ENCODE data around the gene USP9X.
"Not testable (repeated sequence)": the region's sequence is repeated elsewhere in the genome, so short reads cannot be mapped to it uniquely, and the experiment has no call there.

Gene USP9X

GRCh38 chrX:41108463-41109205, 23.4 kb downstream of the USP9X start:
- Histone ChIP-seq H3K9ac (ENCODE audit: low read depth, low read length) (no peak overlapping the region), H3K36me3 (ENCODE audit: insufficient read depth, low read length) (no peaks in the 10 kb centered on the region), H3K4me2 (ENCODE audit: low read length) (no peak overlapping the region), H3K4me1 (ENCODE audit: control insufficient read depth, insufficient read depth, low read length) (peaks cover 25% of the 10 kb centered on the region), H3K4me3 (ENCODE audit: low read length) (no peak overlapping the region), H3K27me3 (ENCODE audit: control insufficient read depth, insufficient read depth, low read length) (peaks cover 3% of the 10 kb centered on the region), H3K9me3 (replicated peaks; ENCODE audit: low read length) (no peaks in the 10 kb centered on the region)

GRCh38 chrX:41110801-41111625, 25.8 kb downstream of the USP9X start:
- Histone ChIP-seq H3K36me3 (ENCODE audit: insufficient read depth, low read length) (no peaks in the 10 kb centered on the region), H3K4me2 (ENCODE audit: low read length) (peak overlapping the region; percentile 17), H3K9ac (ENCODE audit: low read depth, low read length) (no peak overlapping the region), H3K27me3 (ENCODE audit: control insufficient read depth, insufficient read depth, low read length) (no peaks in the 10 kb centered on the region), H3K4me1 (ENCODE audit: control insufficient read depth, insufficient read depth, low read length) (peaks cover 40% of the 10 kb centered on the region), H3K4me3 (ENCODE audit: low read length) (no peak overlapping the region), H3K9me3 (replicated peaks; ENCODE audit: low read length) (no peaks in the 10 kb centered on the region)

- not testable (repeated sequence) for H3K36me3 ChIP-seq (ENCODE audit: insufficient read depth, low read length); H3K9ac ChIP-seq (ENCODE audit: low read depth, low read length); H3K9me3 ChIP-seq (replicated peaks; ENCODE audit: low read length); H3K4me2 ChIP-seq (ENCODE audit: low read length); H3K27me3 ChIP-seq (ENCODE audit: control insufficient read depth, insufficient read depth, low read length); H3K4me3 ChIP-seq (ENCODE audit: low read length)
- peaks cover 33% of the 10 kb centered on the region for H3K4me1 ChIP-seq (ENCODE audit: control insufficient read depth, insufficient read depth, low read length)
Observed at GRCh38 chrX:41115104-41115425, 29.8 kb downstream of the USP9X start.

- Histone ChIP-seq H3K36me3 (ENCODE audit: insufficient read depth, low read length) (no peaks in the 10 kb centered on the region), H3K4me3 (ENCODE audit: low read length) (no peak overlapping the region), H3K4me1 (ENCODE audit: control insufficient read depth, insufficient read depth, low read length) (peaks cover 20% of the 10 kb centered on the region), H3K9ac (ENCODE audit: low read depth, low read length) (no peak overlapping the region), H3K27me3 (ENCODE audit: control insufficient read depth, insufficient read depth, low read length) (no peaks in the 10 kb centered on the region), H3K4me2 (ENCODE audit: low read length) (peak overlapping the region; percentile 47), H3K9me3 (replicated peaks; ENCODE audit: low read length) (no peaks in the 10 kb centered on the region)
Observed at GRCh38 chrX:41116948-41117347, 31.7 kb downstream of the USP9X start.

GRCh38 chrX:41118156-41118555, 32.9 kb downstream of the USP9X start:
- Histone ChIP-seq H3K27me3 (ENCODE audit: control insufficient read depth, insufficient read depth, low read length) (no peaks in the 10 kb centered on the region), H3K9me3 (replicated peaks; ENCODE audit: low read length) (no peaks in the 10 kb centered on the region), H3K4me2 (ENCODE audit: low read length) (no peak overlapping the region), H3K4me3 (ENCODE audit: low read length) (no peak overlapping the region), H3K9ac (ENCODE audit: low read depth, low read length) (no peak overlapping the region), H3K4me1 (ENCODE audit: control insufficient read depth, insufficient read depth, low read length) (peaks cover 20% of the 10 kb centered on the region), H3K36me3 (ENCODE audit: insufficient read depth, low read length) (no peaks in the 10 kb centered on the region)

GRCh38 chrX:41119803-41120202, 34.6 kb downstream of the USP9X start:
- H3K4me1 ChIP-seq (ENCODE audit: control insufficient read depth, insufficient read depth, low read length): peaks cover 13% of the 10 kb centered on the region
- no peak overlapping the region for H3K9ac ChIP-seq (ENCODE audit: low read depth, low read length)
- H3K9me3 ChIP-seq (replicated peaks; ENCODE audit: low read length): no peaks in the 10 kb centered on the region
- H3K4me2 ChIP-seq (ENCODE audit: low read length): no peak overlapping the region
- peaks cover 4% of the 10 kb centered on the region for H3K36me3 ChIP-seq (ENCODE audit: insufficient read depth, low read length)
- no peaks in the 10 kb centered on the region for H3K27me3 ChIP-seq (ENCODE audit: control insufficient read depth, insufficient read depth, low read length)
- no peak overlapping the region for H3K4me3 ChIP-seq (ENCODE audit: low read length)

GRCh38 chrX:41121766-41122165, 36.5 kb downstream of the USP9X start:
- Histone ChIP-seq H3K4me2 (ENCODE audit: low read length) (no peak overlapping the region), H3K4me1 (ENCODE audit: control insufficient read depth, insufficient read depth, low read length) (peaks cover 5% of the 10 kb centered on the region), H3K36me3 (ENCODE audit: insufficient read depth, low read length) (peaks cover 4% of the 10 kb centered on the region), H3K27me3 (ENCODE audit: control insufficient read depth, insufficient read depth, low read length) (no peaks in the 10 kb centered on the region), H3K9me3 (replicated peaks; ENCODE audit: low read length) (no peaks in the 10 kb centered on the region), H3K4me3 (ENCODE audit: low read length) (no peak overlapping the region), H3K9ac (ENCODE audit: low read depth, low read length) (no peak overlapping the region)

- no peaks in the 10 kb centered on the region for H3K9me3 ChIP-seq (replicated peaks; ENCODE audit: low read length)
- no peaks in the 10 kb centered on the region for H3K27me3 ChIP-seq (ENCODE audit: control insufficient read depth, insufficient read depth, low read length)
- no peak overlapping the region for H3K4me2 ChIP-seq (ENCODE audit: low read length)
- peaks cover 4% of the 10 kb centered on the region for H3K36me3 ChIP-seq (ENCODE audit: insufficient read depth, low read length)
- H3K4me1 ChIP-seq (ENCODE audit: control insufficient read depth, insufficient read depth, low read length): no peaks in the 10 kb centered on the region
- H3K9ac ChIP-seq (ENCODE audit: low read depth, low read length): no peak overlapping the region
- no peak overlapping the region for H3K4me3 ChIP-seq (ENCODE audit: low read length)
Observed at GRCh38 chrX:41122664-41123257, 37.5 kb downstream of the USP9X start.

GRCh38 chrX:41127477-41128192, 42.4 kb downstream of the USP9X start:
- H3K9ac ChIP-seq (ENCODE audit: low read depth, low read length): no peak overlapping the region
- H3K36me3 ChIP-seq (ENCODE audit: insufficient read depth, low read length): peaks cover 24% of the 10 kb centered on the region
- no peak overlapping the region for H3K4me3 ChIP-seq (ENCODE audit: low read length)
- H3K4me2 ChIP-seq (ENCODE audit: low read length): no peak overlapping the region
- no peaks in the 10 kb centered on the region for H3K27me3 ChIP-seq (ENCODE audit: control insufficient read depth, insufficient read depth, low read length)
- no peaks in the 10 kb centered on the region for H3K4me1 ChIP-seq (ENCODE audit: control insufficient read depth, insufficient read depth, low read length)
- H3K9me3 ChIP-seq (replicated peaks; ENCODE audit: low read length): no peaks in the 10 kb centered on the region

- H3K9ac ChIP-seq (ENCODE audit: low read depth, low read length): no peak overlapping the region
- H3K27me3 ChIP-seq (ENCODE audit: control insufficient read depth, insufficient read depth, low read length): no peaks in the 10 kb centered on the region
- H3K9me3 ChIP-seq (replicated peaks; ENCODE audit: low read length): no peaks in the 10 kb centered on the region
- no peaks in the 10 kb centered on the region for H3K4me1 ChIP-seq (ENCODE audit: control insufficient read depth, insufficient read depth, low read length)
- peaks cover 24% of the 10 kb centered on the region for H3K36me3 ChIP-seq (ENCODE audit: insufficient read depth, low read length)
- no peak overlapping the region for H3K4me3 ChIP-seq (ENCODE audit: low read length)
- no peak overlapping the region for H3K4me2 ChIP-seq (ENCODE audit: low read length)
Observed at GRCh38 chrX:41128955-41129354, 43.7 kb downstream of the USP9X start.

- Histone ChIP-seq H3K9ac (ENCODE audit: low read depth, low read length) (no peak overlapping the region), H3K4me2 (ENCODE audit: low read length) (no peak overlapping the region), H3K4me1 (ENCODE audit: control insufficient read depth, insufficient read depth, low read length) (no peaks in the 10 kb centered on the region), H3K9me3 (replicated peaks; ENCODE audit: low read length) (no peaks in the 10 kb centered on the region), H3K27me3 (ENCODE audit: control insufficient read depth, insufficient read depth, low read length) (no peaks in the 10 kb centered on the region), H3K4me3 (ENCODE audit: low read length) (no peak overlapping the region), H3K36me3 (ENCODE audit: insufficient read depth, low read length) (peaks cover 25% of the 10 kb centered on the region)
Observed at GRCh38 chrX:41131766-41132165, 46.5 kb downstream of the USP9X start.

Measured in skeletal muscle satellite cell (primary cell).